Endothelial cell of umbilical vein (primary cell): Measurements from ENCODE around the gene TP53RK. TPM values are rescaled to one million over a fixed set of nuclear protein-coding genes. Genes with fewer than 3 reads are reported as not detected.

ENCODE experiments used
- BruUV-seq: library from RNA; stranded (reverse); fragments of 400-500 nt; replicated peaks from 2 replicates; lab custom pipeline; 2021; lab: Mats Ljungman, UMichigan
- CTCF ChIA-PET: fragments of 300-600, 350-600 bp; sonication (Branson Sonifier 250); formaldehyde crosslinking; loops from one replicate; lab custom pipeline; 2021; ENCODE audit warnings: antibody characterized with exemption, inconsistent platforms; lab: Charles Lee
- POLR2A ChIA-PET: fragments of 300-600, 350-600 bp; sonication (Branson Sonifier 250); formaldehyde crosslinking; loops from one replicate; lab custom pipeline; 2021; ENCODE audit warnings: antibody characterized with exemption, inconsistent platforms; lab: Charles Lee
- DNase-seq: peaks from one replicate; pipeline ENCODE4 v3.0.0-alpha.2; 2011; ENCODE audit warnings: low read depth, low spot score
- FAIRE-seq: peaks from 2 replicates; lab custom pipeline; 2011; peaks lifted over from hg19 to GRCh38; lab: Jason Lieb, UNC
- H2AFZ ChIP-seq: 2 replicates; pipeline ENCODE4 v1.6.0; 2012; ENCODE audit warnings: low read depth, low read length, control low read depth, inconsistent platforms
- H3K27ac ChIP-seq: 2 replicates; pipeline ENCODE4 v1.5.1; 2011; ENCODE audit warnings: low read depth, mild to moderate bottlenecking, control low read depth, low read length, moderate library complexity; ENCODE audit not compliant: insufficient read depth
- H3K27me3 ChIP-seq, 2 experiments: 2 replicates each; pipeline versions ENCODE4 v1.6.0 to v1.6.1; 2011; ENCODE audit warnings: low read length in 2 of 2, mixed read lengths in 1 of 2; ENCODE audit not compliant: control insufficient read depth in 2 of 2, insufficient read depth in 2 of 2
- H3K36me3 ChIP-seq, 2 experiments: 2 replicates in 1 of 2; 3 replicates in 1 of 2; pipeline ENCODE4 v1.5.1; 2011; ENCODE audit warnings: low read length in 2 of 2, mild to moderate bottlenecking in 1 of 2, moderate library complexity in 1 of 2; ENCODE audit not compliant: control insufficient read depth in 2 of 2, insufficient read depth in 2 of 2; ENCODE audit errors: extremely low read depth in 1 of 2
- H3K4me1 ChIP-seq: 3 replicates; pipeline ENCODE4 v1.5.1; 2011; ENCODE audit warnings: mild to moderate bottlenecking, low read length; ENCODE audit not compliant: control insufficient read depth, insufficient read depth; ENCODE audit errors: extremely low read depth
- H3K4me2 ChIP-seq: 2 replicates; pipeline ENCODE4 v1.6.1; 2011; ENCODE audit warnings: low read length, control low read depth, mixed read lengths; ENCODE audit not compliant: insufficient read depth
- H3K4me3 ChIP-seq, 3 experiments: fragments of 200-600 bp in 1 of 3; sonication (generic), shearing (Covaris generic) in 1 of 3; replicated peaks in 1 of 3; 2 replicates each; pipeline ENCODE4 v1.5.1; 2011 to 2016; ENCODE audit warnings: control low read depth in 3 of 3, low read length in 3 of 3, mild to moderate bottlenecking in 2 of 3, inconsistent platforms in 1 of 3, low read depth in 1 of 3, moderate library complexity in 1 of 3; ENCODE audit not compliant: insufficient read depth in 1 of 3
- H3K79me2 ChIP-seq: 2 replicates; pipeline ENCODE4 v1.6.0; 2012; ENCODE audit warnings: low read length, inconsistent platforms; ENCODE audit not compliant: control insufficient read depth, insufficient read depth
- H3K9ac ChIP-seq: replicated peaks from 2 replicates; pipeline ENCODE3; 2011; ENCODE audit warnings: low read length, control low read depth; ENCODE audit not compliant: insufficient read depth; ENCODE audit errors: extremely low read depth
- H3K9me1 ChIP-seq: replicated peaks from 3 replicates; pipeline ENCODE4 v1.6.0; 2011; ENCODE audit warnings: mild to moderate bottlenecking, low read length; ENCODE audit not compliant: control insufficient read depth, insufficient read depth; ENCODE audit errors: extremely low read depth
- H3K9me3 ChIP-seq: replicated peaks from 2 replicates; pipeline ENCODE4 v1.5.1; 2012; ENCODE audit warnings: low read length, inconsistent platforms; ENCODE audit not compliant: control insufficient read depth, insufficient read depth
- H4K20me1 ChIP-seq: replicated peaks from 2 replicates; pipeline ENCODE3; 2011; ENCODE audit warnings: mild to moderate bottlenecking, low read length; ENCODE audit not compliant: control insufficient read depth, insufficient read depth; ENCODE audit errors: extremely low read depth
- EZH2 ChIP-seq: IDR thresholded peaks from 2 replicates; pipeline ENCODE4 v1.6.1; 2012; ENCODE audit warnings: borderline replicate concordance, low read depth, mild to moderate bottlenecking, moderate library complexity, low read length, inconsistent platforms; ENCODE audit not compliant: severe bottlenecking
- FOS ChIP-seq: IDR thresholded peaks from 2 replicates; pipeline ENCODE4 v1.6.1; 2011; ENCODE audit warnings: mild to moderate bottlenecking, low read length, moderate library complexity, borderline replicate concordance; ENCODE audit not compliant: insufficient read depth
- GATA2 ChIP-seq: IDR thresholded peaks from 2 replicates; pipeline ENCODE4 v1.7.0; 2011; ENCODE audit warnings: low read depth, mild to moderate bottlenecking, moderate library complexity, mixed read lengths, low read length; ENCODE audit not compliant: insufficient read length, insufficient read depth
- JUN ChIP-seq: IDR thresholded peaks from 2 replicates; pipeline ENCODE4 v1.6.1; 2011; ENCODE audit warnings: borderline replicate concordance, low read depth; ENCODE audit not compliant: insufficient read length, insufficient read depth
- MYC ChIP-seq: IDR thresholded peaks from one replicate; pipeline ENCODE4 v1.6.1; 2011; ENCODE audit warnings: mild to moderate bottlenecking, low read depth, low read length
- POLR2A ChIP-seq: IDR thresholded peaks from 2 replicates; pipeline ENCODE4 v1.6.1; 2012; ENCODE audit warnings: low read depth, mild to moderate bottlenecking, control low read depth, low read length
- POLR2AphosphoS5 ChIP-seq: IDR thresholded peaks from 2 replicates; pipeline ENCODE4 v1.6.1; 2012; ENCODE audit warnings: low read depth, mild to moderate bottlenecking, control low read depth, low read length, moderate library complexity; ENCODE audit not compliant: insufficient read depth
- dilution Hi-C: fragments of 300-500 bp; cut with MboI; formaldehyde crosslinking; loops from one replicate; pipeline ENCODE4 v1.15.0; 2019; ENCODE audit warnings: low sequenced_read_pairs; ENCODE audit not compliant: extremely low pct_ligation_motif_present
- intact Hi-C: fragments of 100-400 bp; cut with micrococcal nuclease; formaldehyde crosslinking; loops from one replicate; pipeline ENCODE4 v1.10.0; 2022
- polyA plus RNA-seq, 4 experiments: library from polyadenylated mRNA; depleted of rRNA in 3 of 4; stranded (reverse) in 3 of 4; unstranded in 1 of 4; fragments of >200 nt; gene quantifications; 2 replicates each; pipeline versions ENCODE4 v1.2.1 to v1.2.3, GENCODE V29; 2011 to 2012; ENCODE audit warnings: missing spikeins in 1 of 4
- total RNA-seq: library from RNA; stranded (reverse); gene quantifications from 2 replicates; pipeline ENCODE4 v1.2.3, GENCODE V29; 2021
- TF ChIP-seq, protein P1 (sequence below): IDR thresholded peaks from 2 replicates; pipeline ENCODE4 v1.6.1; 2011; ENCODE audit not compliant: insufficient read depth, insufficient read length
- TF ChIP-seq, protein P2 (sequence below), 2 donors: IDR thresholded peaks; 1 replicate in 1 of 2; 2 replicates in 1 of 2; pipeline ENCODE4 v1.5.1; 2011; ENCODE audit warnings: low read length in 2 of 2, mild to moderate bottlenecking in 2 of 2, moderate library complexity in 2 of 2, control low read depth in 1 of 2, inconsistent platforms in 1 of 2, low read depth in 1 of 2; ENCODE audit not compliant: insufficient read depth in 1 of 2; ENCODE audit errors: extremely low read depth in 1 of 2

The TP53RK gene
- total and polyA plus RNA-seq, 2 donors (not counting 3 experiments of a cell fraction or from before 2014, with no cell fraction given): 7.0 to 13.1 TPM

DNA sequence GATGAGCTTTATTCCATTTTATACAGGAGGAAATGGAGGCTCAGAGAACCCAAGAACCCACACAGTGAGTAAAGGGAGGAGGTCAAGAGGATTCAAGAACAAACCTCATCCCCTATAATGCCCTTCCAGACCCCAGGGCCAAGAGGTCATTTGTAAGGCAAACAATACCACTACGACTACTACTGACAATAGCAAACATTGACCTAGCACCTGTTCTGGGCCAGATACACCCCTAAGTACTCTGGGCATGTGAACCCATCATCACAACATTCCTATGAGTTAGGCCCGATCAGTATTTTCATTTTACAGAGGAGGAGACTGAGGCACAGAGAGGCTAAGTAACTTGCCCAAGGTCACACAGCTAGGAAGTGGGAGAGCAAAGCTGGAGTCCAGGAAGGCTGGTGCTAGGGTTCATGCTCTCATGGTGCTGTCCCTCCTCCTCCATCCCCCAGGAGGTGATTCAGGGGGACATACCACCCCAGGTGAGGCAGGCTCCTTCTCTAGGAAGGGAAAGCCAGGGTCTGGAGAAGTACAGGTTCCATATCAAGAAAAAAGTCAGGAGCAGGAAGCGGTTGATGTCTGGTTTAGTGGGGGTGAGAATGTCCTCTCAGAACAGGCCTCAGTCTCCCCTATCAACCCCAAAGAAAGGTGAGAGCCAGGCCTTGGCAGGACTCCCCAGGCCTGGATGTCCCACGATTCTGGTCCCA, 51.7 kb downstream of the TP53RK start:
- dilution Hi-C loops (no loop called here), intact Hi-C loops (no loop called here)
- BruUV-seq: no TSS peak
- H3K36me3 ChIP-seq: no peaks in the 10 kb centered on the region
- H2AFZ ChIP-seq: no peak overlapping the region
- no peaks in the 10 kb centered on the region for H3K9me1 ChIP-seq
- H3K4me3 ChIP-seq: no peak overlapping the region
- ChIA-PET CTCF (no interaction called here), POLR2A (no interaction called here)
- DNase-seq: no peak
- no peak for TF ChIP-seq JUN
- no peak for TF ChIP-seq EZH2
- TF ChIP-seq, protein P1, sequence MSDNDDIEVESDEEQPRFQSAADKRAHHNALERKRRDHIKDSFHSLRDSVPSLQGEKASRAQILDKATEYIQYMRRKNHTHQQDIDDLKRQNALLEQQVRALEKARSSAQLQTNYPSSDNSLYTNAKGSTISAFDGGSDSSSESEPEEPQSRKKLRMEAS: no peak
- no peak for TF ChIP-seq POLR2AphosphoS5
- TF ChIP-seq GATA2: no peak
- no peak for TF ChIP-seq POLR2A
- TF ChIP-seq, protein P2, sequence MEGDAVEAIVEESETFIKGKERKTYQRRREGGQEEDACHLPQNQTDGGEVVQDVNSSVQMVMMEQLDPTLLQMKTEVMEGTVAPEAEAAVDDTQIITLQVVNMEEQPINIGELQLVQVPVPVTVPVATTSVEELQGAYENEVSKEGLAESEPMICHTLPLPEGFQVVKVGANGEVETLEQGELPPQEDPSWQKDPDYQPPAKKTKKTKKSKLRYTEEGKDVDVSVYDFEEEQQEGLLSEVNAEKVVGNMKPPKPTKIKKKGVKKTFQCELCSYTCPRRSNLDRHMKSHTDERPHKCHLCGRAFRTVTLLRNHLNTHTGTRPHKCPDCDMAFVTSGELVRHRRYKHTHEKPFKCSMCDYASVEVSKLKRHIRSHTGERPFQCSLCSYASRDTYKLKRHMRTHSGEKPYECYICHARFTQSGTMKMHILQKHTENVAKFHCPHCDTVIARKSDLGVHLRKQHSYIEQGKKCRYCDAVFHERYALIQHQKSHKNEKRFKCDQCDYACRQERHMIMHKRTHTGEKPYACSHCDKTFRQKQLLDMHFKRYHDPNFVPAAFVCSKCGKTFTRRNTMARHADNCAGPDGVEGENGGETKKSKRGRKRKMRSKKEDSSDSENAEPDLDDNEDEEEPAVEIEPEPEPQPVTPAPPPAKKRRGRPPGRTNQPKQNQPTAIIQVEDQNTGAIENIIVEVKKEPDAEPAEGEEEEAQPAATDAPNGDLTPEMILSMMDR (IDR thresholded peaks at IDR 0.05; ENCODE audit: extremely low read depth in 1 of 2, insufficient read depth in 1 of 2, low read depth in 1 of 2, low read length in 2 of 2): no peak
- no peak for TF ChIP-seq FOS
- TF ChIP-seq MYC: no peak
- no peaks in the 10 kb centered on the region for H3K27me3 ChIP-seq
- H3K9ac ChIP-seq: no peak overlapping the region
- FAIRE-seq: no peak
- H3K4me2 ChIP-seq: no peak overlapping the region
- no peak overlapping the region for H3K27ac ChIP-seq
- H3K9me3 ChIP-seq: no peaks in the 10 kb centered on the region
- no peaks in the 10 kb centered on the region for H3K4me1 ChIP-seq
- H3K79me2 ChIP-seq: no peaks in the 10 kb centered on the region
- H4K20me1 ChIP-seq: no peaks in the 10 kb centered on the region
